H9 (cell line): ENCODE results near the gene TPP1. TPM values are rescaled to one million over a fixed set of nuclear protein-coding genes. Genes with fewer than 3 reads are reported as not detected.

Experiments used
- DNase-seq: peaks from one replicate; pipeline ENCODE4 v3.0.0-alpha.2; 2017
- H2AFZ ChIP-seq: one replicate; pipeline ENCODE4 v1.6.1; 2013; ENCODE audit warnings: mild to moderate bottlenecking, low read length, control low read depth, moderate library complexity
- H2AK5ac ChIP-seq: 2 replicates; pipeline ENCODE4 v1.6.1; 2013; ENCODE audit warnings: low read length, control low read depth, mixed read lengths; ENCODE audit not compliant: insufficient read length
- H2BK120ac ChIP-seq: one replicate; pipeline ENCODE4 v1.6.1; 2013; ENCODE audit warnings: low read depth, mild to moderate bottlenecking, low read length, control low read depth, inconsistent platforms; ENCODE audit not compliant: poor library complexity, severe bottlenecking
- H2BK12ac ChIP-seq: 2 replicates; pipeline ENCODE4 v1.6.1; 2013; ENCODE audit warnings: low read length, control low read depth, mixed read lengths, low read depth; ENCODE audit not compliant: insufficient read length
- H2BK15ac ChIP-seq: 2 replicates; pipeline ENCODE4 v1.6.1; 2013; ENCODE audit warnings: low read depth, low read length, control low read depth
- H2BK20ac ChIP-seq: one replicate; pipeline ENCODE4 v1.6.1; 2013; ENCODE audit warnings: low read depth, mild to moderate bottlenecking, low read length, control low read depth, inconsistent platforms; ENCODE audit not compliant: poor library complexity, severe bottlenecking
- H2BK5ac ChIP-seq: 2 replicates; pipeline ENCODE4 v1.6.1; 2013; ENCODE audit warnings: low read length, control low read depth, mixed read lengths; ENCODE audit not compliant: insufficient read length
- H3K14ac ChIP-seq: 2 replicates; pipeline ENCODE4 v1.6.1; 2013; ENCODE audit warnings: low read length, control low read depth; ENCODE audit not compliant: insufficient read depth
- H3K18ac ChIP-seq: 2 replicates; pipeline ENCODE4 v1.6.1; 2013; ENCODE audit warnings: low read depth, mild to moderate bottlenecking, mixed read lengths, low read length, control low read depth; ENCODE audit not compliant: insufficient read length
- H3K23ac ChIP-seq: 2 replicates; pipeline ENCODE4 v1.6.1; 2013; ENCODE audit warnings: low read length, control low read depth, mixed read lengths, low read depth; ENCODE audit not compliant: insufficient read length
- H3K23me2 ChIP-seq: 2 replicates; pipeline ENCODE4 v1.6.1; 2013; ENCODE audit warnings: low read depth, mild to moderate bottlenecking, mixed read lengths, low read length, control low read depth; ENCODE audit not compliant: insufficient read length, poor library complexity, severe bottlenecking
- H3K27ac ChIP-seq: 2 replicates; pipeline ENCODE4 v1.5.1; 2013; ENCODE audit warnings: low read length, control low read depth, mixed read lengths, low read depth; ENCODE audit not compliant: insufficient read length
- H3K27me3 ChIP-seq: 2 replicates; pipeline ENCODE4 v1.6.1; 2013; ENCODE audit warnings: low read length, control low read depth, inconsistent platforms; ENCODE audit not compliant: insufficient read depth
- H3K4ac ChIP-seq: 2 replicates; pipeline ENCODE4 v1.6.1; 2013; ENCODE audit warnings: low read depth, mild to moderate bottlenecking, control low read depth, inconsistent platforms, low read length, moderate library complexity
- H3K4me1 ChIP-seq: 2 replicates; pipeline ENCODE4 v1.6.1; 2013; ENCODE audit warnings: low read length, control low read depth, inconsistent platforms; ENCODE audit not compliant: insufficient read depth
- H3K4me2 ChIP-seq: 2 replicates; pipeline ENCODE4 v1.6.1; 2013; ENCODE audit warnings: low read length, control low read depth, mixed read lengths; ENCODE audit not compliant: insufficient read length, insufficient read depth
- H3K56ac ChIP-seq: 2 replicates; pipeline ENCODE4 v1.6.1; 2013; ENCODE audit warnings: low read depth, mild to moderate bottlenecking, mixed read lengths, low read length, control low read depth; ENCODE audit not compliant: insufficient read length
- H3K79me1 ChIP-seq: 2 replicates; pipeline ENCODE4 v1.6.1; 2013; ENCODE audit warnings: low read depth, mild to moderate bottlenecking, moderate library complexity, low read length, control low read depth, inconsistent platforms; ENCODE audit not compliant: insufficient read depth, poor library complexity, severe bottlenecking
- H3K79me2 ChIP-seq: 2 replicates; pipeline ENCODE4 v1.6.1; 2013; ENCODE audit warnings: low read length, control low read depth, inconsistent platforms; ENCODE audit not compliant: insufficient read depth
- H3K9ac ChIP-seq: 2 replicates; pipeline ENCODE4 v1.6.1; 2013; ENCODE audit warnings: low read length, control low read depth, mixed read lengths; ENCODE audit not compliant: insufficient read length; ENCODE audit errors: extremely low read depth
- H3K9me3 ChIP-seq: one replicate; pipeline ENCODE4 v1.6.1; 2013; ENCODE audit warnings: low read depth, low read length, inconsistent platforms; ENCODE audit not compliant: control insufficient read depth
- H3T11ph ChIP-seq: one replicate; pipeline ENCODE4 v1.6.1; 2013; ENCODE audit warnings: mild to moderate bottlenecking, low read length, control low read depth, inconsistent platforms
- H4K20me1 ChIP-seq: one replicate; pipeline ENCODE4 v1.6.1; 2013; ENCODE audit not compliant: control insufficient read depth, insufficient read length, insufficient read depth
- H4K5ac ChIP-seq: 2 replicates; pipeline ENCODE4 v1.6.1; 2013; ENCODE audit warnings: low read depth, mild to moderate bottlenecking, mixed read lengths, low read length, control low read depth; ENCODE audit not compliant: insufficient read length
- H4K8ac ChIP-seq: replicated peaks from 2 replicates; pipeline ENCODE4 v1.6.1; 2013; ENCODE audit warnings: low read length, control low read depth, mixed read lengths, low read depth; ENCODE audit not compliant: insufficient read length
- H4K91ac ChIP-seq: 2 replicates; pipeline ENCODE4 v1.6.1; 2013; ENCODE audit warnings: low read depth, mild to moderate bottlenecking, moderate library complexity, mixed read lengths, low read length, control low read depth; ENCODE audit not compliant: insufficient read length
- H3K27ac Mint-ChIP-seq, 3 experiments: 2 replicates in 2 of 3; 3 replicates in 1 of 3; pipeline ENCODE4 v1.8.0; 2020 to 2021; ENCODE audit warnings: mixed read lengths in 3 of 3, mild to moderate bottlenecking in 1 of 3, moderate library complexity in 1 of 3
- H3K27me3 Mint-ChIP-seq: 2 replicates; pipeline ENCODE4 v1.8.0; 2021; ENCODE audit warnings: low read depth, mild to moderate bottlenecking, moderate library complexity, mixed read lengths
- H3K36me3 Mint-ChIP-seq, 3 experiments: 2 replicates in 2 of 3; 3 replicates in 1 of 3; pipeline ENCODE4 v1.8.0; 2020 to 2021; ENCODE audit warnings: low read depth in 3 of 3, mixed read lengths in 3 of 3; ENCODE audit not compliant: insufficient read depth in 1 of 3
- H3K4me1 Mint-ChIP-seq, 2 experiments: 2 replicates each; pipeline ENCODE4 v1.8.0; 2020; ENCODE audit warnings: mixed read lengths in 2 of 2
- H3K4me3 Mint-ChIP-seq, 2 experiments: 2 replicates in 1 of 2; 3 replicates in 1 of 2; pipeline ENCODE4 v1.8.0; 2020 to 2021; ENCODE audit warnings: mild to moderate bottlenecking in 2 of 2, mixed read lengths in 2 of 2, moderate library complexity in 1 of 2
- H3K9me3 Mint-ChIP-seq, 2 experiments: 2 replicates in 1 of 2; 3 replicates in 1 of 2; pipeline ENCODE4 v1.8.0; 2020; ENCODE audit warnings: mild to moderate bottlenecking in 2 of 2, mixed read lengths in 2 of 2, moderate library complexity in 1 of 2
- CTCF ChIP-seq: fragments of 200-600 bp; sonication (generic); conservative IDR thresholded peaks from 3 replicates; pipeline ENCODE4 v1.8.0; 2021; ENCODE audit warnings: antibody characterized with exemption, mild to moderate bottlenecking
- WGBS: extraction: QIAGEN DNeasy Blood & Tissue Kit; methylation state at CpG from one replicate; pipeline ENCODE4 v1.1.7; 2013; ENCODE audit warnings: missing lambda C conversion rate, low lambda C conversion rate, mixed read lengths; ENCODE audit not compliant: insufficient read length; ENCODE audit errors: extremely low coverage; 5-methylcytosine and 5-hydroxymethylcytosine counted together
- total RNA-seq: library from RNA; stranded (reverse); gene quantifications from 2 replicates; pipeline ENCODE4 v1.2.1, GENCODE V29; 2021

TPP1 gene
- total RNA-seq, 1 experiment from 2014 or later: 37.2 TPM

- Histone ChIP-seq H3K79me1 (no peaks in the 10 kb centered on the region), H4K91ac (no peak overlapping the region), H2BK120ac (no peak overlapping the region), H2BK12ac (no peak overlapping the region), H3K4me1 (peaks cover 1% of the 10 kb centered on the region; the same call in 1 of the 2 replicates), H3K23ac (no peak overlapping the region), H3K18ac (no peak overlapping the region), H4K5ac (no peak overlapping the region), H3K9me3 (no peaks in the 10 kb centered on the region), H2AK5ac (no peak overlapping the region), H3K4me2 (no peak overlapping the region), H2BK5ac (no peak overlapping the region), H2BK15ac (no peak overlapping the region), H3K9ac (no peak overlapping the region), H3K27ac (no peak overlapping the region), H3K4ac (no peak overlapping the region), H3K14ac (no peak overlapping the region), H3K23me2 (peaks cover 7% of the 10 kb centered on the region), H4K8ac (no peak overlapping the region), H3K79me2 (no peaks in the 10 kb centered on the region), H4K20me1 (no peaks in the 10 kb centered on the region), H3T11ph (no peak overlapping the region), H2BK20ac (no peak overlapping the region), H3K56ac (no peak overlapping the region), H3K27me3 (peaks cover 23% of the 10 kb centered on the region; the same call in 1 of the 2 replicates), H2AFZ (no peak overlapping the region)
- H3K27me3 Mint-ChIP-seq: peaks cover 21% of the 10 kb centered on the region
- H3K27ac Mint-ChIP-seq: no peak overlapping the region
- WGBS: 100% methylated on average over 1 of the region's 2 CpGs
- DNase-seq: no peak
- no peaks in the 10 kb centered on the region for H3K9me3 Mint-ChIP-seq
- H3K4me1 Mint-ChIP-seq: peaks cover 10 to 11% of the 10 kb centered on the region in 2 experiments
- H3K36me3 Mint-ChIP-seq: no peaks in the 10 kb centered on the region
- no peak overlapping the region for H3K4me3 Mint-ChIP-seq
- TF ChIP-seq CTCF: no peak
Observed at GRCh38 chr11:6653656-6654055, 34.4 kb upstream of the TPP1 start.
